HG02610 (cell line): ENCODE results near the gene CRYBG1.

Experiments used
- ATAC-seq: cut with Tn5 transposase; IDR thresholded peaks from one replicate; pipeline ENCODE4 v1.9.1; 2021; ENCODE audit warnings: mild to moderate bottlenecking, moderate library complexity; ENCODE audit not compliant: unreplicated experiment

The CRYBG1 gene

GRCh38 chr6:106360410-106360988, at the start of gene CRYBG1:
TSS of gene CRYBG1 (plus strand) at chr6:106360717. CDS start at chr6:106360909, 192 bp downstream.
- ATAC-seq = peak; percentile 61

- ATAC-seq = no peak
These were observed 44.6 kb upstream of the CRYBG1 start for GRCh38 chr6:106315765-106316374.

GRCh38 chr6:106316375-106316766, 44.1 kb upstream of the CRYBG1 start:
- ATAC-seq = no peak

- no peak for ATAC-seq
These were observed 42.5 kb upstream of the CRYBG1 start for GRCh38 chr6:106318061-106318460.

GRCh38 chr6:106318851-106319250, 41.7 kb upstream of the CRYBG1 start:
- ATAC-seq = no peak

GRCh38 chr6:106321940-106322339, 38.6 kb upstream of the CRYBG1 start:
- ATAC-seq = no peak

- ATAC-seq = no peak
These were observed 35.7 kb upstream of the CRYBG1 start for GRCh38 chr6:106324726-106325335.

GRCh38 chr6:106325336-106326178, 35.0 kb upstream of the CRYBG1 start, which contains the start of gene ATG5:
TSS of gene ATG5 (minus strand) at chr6:106325760. CDS start at chr6:106316208, 9,552 bp downstream.
- peak; percentile 93 for ATAC-seq

GRCh38 chr6:106334646-106335448, 25.7 kb upstream of the CRYBG1 start:
- no peak for ATAC-seq

- ATAC-seq = peak; percentile 76
These were observed 21.0 kb upstream of the CRYBG1 start for GRCh38 chr6:106339334-106340029.

GRCh38 chr6:106347219-106347618, 13.3 kb upstream of the CRYBG1 start:
- no peak for ATAC-seq

GRCh38 chr6:106356378-106356777, 4.1 kb upstream of the CRYBG1 start:
- no peak for ATAC-seq

- ATAC-seq = peak; percentile 13
These were observed 533 bp upstream of the CRYBG1 start for GRCh38 chr6:106359959-106360409.

GRCh38 chr6:106360989-106361430, 493 bp downstream of the CRYBG1 start:
- peak; percentile 20 for ATAC-seq

- ATAC-seq = no peak
These were observed 3.1 kb downstream of the CRYBG1 start for GRCh38 chr6:106363401-106364138.

GRCh38 chr6:106369739-106370138, 9.2 kb downstream of the CRYBG1 start:
- no peak for ATAC-seq

- no peak for ATAC-seq
These were observed 10.1 kb downstream of the CRYBG1 start for GRCh38 chr6:106370639-106371038.

- ATAC-seq = no peak
These were observed 12.5 kb downstream of the CRYBG1 start for GRCh38 chr6:106372838-106373501.
